Hematopoietic multipotent progenitor cell treated with erythropoietin and hydrocortisone succinate and interleukin-3 and kit ligand, for 8 days (in vitro differentiated cells): ENCODE data around the gene MBNL2.

Source experiments
- DNase-seq: peaks from one replicate; pipeline ENCODE4 v3.0.0-alpha.2; 2015

MBNL2 gene

GRCh38 chr13:97275776-97276501 is 53.8 kb downstream of the MBNL2 start:
- no peak for DNase-seq

GRCh38 chr13:97276862-97277269 is 54.7 kb downstream of the MBNL2 start:
- no peak for DNase-seq

GRCh38 chr13:97278435-97279411 is 56.6 kb downstream of the MBNL2 start:
- no peak for DNase-seq

- no peak for DNase-seq
Measured at GRCh38 chr13:97279913-97280312, 57.8 kb downstream of the MBNL2 start.

- no peak for DNase-seq
Measured at GRCh38 chr13:97280478-97280877, 58.3 kb downstream of the MBNL2 start.

GRCh38 chr13:97281028-97281427 is 58.9 kb downstream of the MBNL2 start:
- DNase-seq = no peak

- no peak for DNase-seq
Measured at GRCh38 chr13:97282705-97283104, 60.6 kb downstream of the MBNL2 start.

- DNase-seq = no peak
Measured at GRCh38 chr13:97283888-97284287, 61.8 kb downstream of the MBNL2 start.

GRCh38 chr13:97284558-97284957 is 62.4 kb downstream of the MBNL2 start:
- no peak for DNase-seq

GRCh38 chr13:97285221-97285955 is 63.3 kb downstream of the MBNL2 start:
- DNase-seq = no peak

GRCh38 chr13:97286317-97287046 is 64.3 kb downstream of the MBNL2 start:
- DNase-seq = no peak

GRCh38 chr13:97287047-97287383 is 64.9 kb downstream of the MBNL2 start:
- no peak for DNase-seq

GRCh38 chr13:97288486-97288900 is 66.4 kb downstream of the MBNL2 start:
- DNase-seq = no peak

- no peak for DNase-seq
Measured at GRCh38 chr13:97289514-97290298, 67.6 kb downstream of the MBNL2 start.

- no peak for DNase-seq
Measured at GRCh38 chr13:97295283-97296182, 73.4 kb downstream of the MBNL2 start.

GRCh38 chr13:97296740-97297139 is 74.6 kb downstream of the MBNL2 start:
- DNase-seq = no peak

GRCh38 chr13:97298816-97299215 is 76.7 kb downstream of the MBNL2 start:
- DNase-seq = no peak

GRCh38 chr13:97300871-97301270 is 78.7 kb downstream of the MBNL2 start:
- no peak for DNase-seq

GRCh38 chr13:97301382-97302095 is 79.4 kb downstream of the MBNL2 start:
- no peak for DNase-seq

- no peak for DNase-seq
Measured at GRCh38 chr13:97302611-97303010, 80.5 kb downstream of the MBNL2 start.
